GM18526 (cell line): ENCODE results near the gene NOXO1.

ENCODE experiments used
- POLR2A ChIP-seq: IDR thresholded peaks from 3 replicates; pipeline ENCODE4 v1.6.1; 2011; ENCODE audit not compliant: insufficient read length; ENCODE audit errors: extremely low read depth

Gene NOXO1

DNA sequence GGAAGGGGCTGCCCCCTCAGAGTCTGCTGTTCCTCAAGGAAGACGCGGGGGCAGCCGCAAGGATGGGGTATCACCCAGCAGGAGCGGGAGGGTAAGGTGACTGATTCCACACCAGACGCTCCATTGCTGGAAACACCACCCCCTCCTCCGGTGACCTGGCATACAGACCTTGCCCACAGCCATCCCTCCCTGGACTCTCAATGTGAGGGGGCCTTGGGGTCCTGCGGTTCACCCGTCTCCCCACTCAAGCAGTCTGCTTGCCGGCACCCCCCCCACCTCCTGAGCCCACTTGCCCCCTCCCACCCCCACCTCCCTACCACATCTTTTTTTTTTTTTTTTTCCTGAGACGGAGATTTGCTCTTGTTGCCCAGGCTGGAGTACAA, 50.9 kb downstream of the NOXO1 start:
- TF ChIP-seq POLR2A: no peak

DNA sequence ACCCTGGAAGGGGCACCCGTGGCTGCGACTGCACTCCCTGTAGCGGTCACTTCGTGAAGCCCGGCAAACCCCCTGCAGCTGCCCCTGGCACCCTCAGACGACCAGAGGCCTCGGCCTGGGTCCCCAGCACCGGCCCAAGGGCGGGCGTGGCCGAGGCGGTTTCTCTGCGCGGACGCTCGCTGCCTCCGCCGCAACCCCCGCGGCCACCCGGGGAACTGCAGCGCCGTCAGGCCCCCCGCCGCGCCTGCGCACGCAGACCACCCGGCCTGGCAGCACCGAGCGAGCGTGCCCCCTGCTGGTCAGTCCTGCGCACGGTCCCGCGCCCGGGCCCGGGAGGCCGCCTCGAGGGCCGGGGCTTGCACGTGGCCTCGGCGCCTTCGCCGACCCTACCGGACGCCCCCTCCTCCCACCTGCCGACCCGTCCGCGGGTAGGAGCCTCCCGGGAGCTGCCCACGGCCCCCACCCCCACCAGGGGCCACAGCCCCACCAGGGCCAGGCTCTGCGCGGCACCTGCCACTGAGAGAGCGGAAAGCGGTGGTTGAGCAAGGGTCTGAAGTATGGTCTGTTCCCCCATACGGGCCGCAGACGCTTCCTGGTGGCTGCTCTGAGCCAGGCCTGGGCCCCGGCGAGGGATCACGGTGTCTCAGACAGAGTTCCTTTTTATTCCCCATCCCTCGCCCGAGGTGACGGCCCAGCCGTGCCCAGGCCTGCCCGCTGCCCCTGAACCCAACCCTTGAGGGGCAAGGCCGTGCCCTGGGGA, 51.5 kb downstream of the NOXO1 start:
- no peak for TF ChIP-seq POLR2A

GRCh38 chr16:1929105-1929504, 52.2 kb downstream of the NOXO1 start:
- no peak for TF ChIP-seq POLR2A
